Measurements from ENCODE around the gene EXOC6B.

The EXOC6B gene

GRCh38 chr2:72723769-72724370 is 102.0 kb downstream of the EXOC6B start:
- Histone ChIP-seq H3K27me3 (ENCODE audit: low read depth) (no peaks in the 10 kb centered on the region), H3K4me3 (no peak overlapping the region), H3K36me3 (replicated peaks) (no peaks in the 10 kb centered on the region), H3K9me3 (no peaks in the 10 kb centered on the region), H3K4me1 (peaks cover 6% of the 10 kb centered on the region; the same call in 1 of the 2 replicates)
- in situ Hi-C loops (cut with MboI; ENCODE audit: low sequenced_read_pairs) = no loop called here
- no peak for DNase-seq (ENCODE audit: low spot score in 2 of 2)

- Histone ChIP-seq H3K36me3 (replicated peaks) (no peaks in the 10 kb centered on the region), H3K27me3 (ENCODE audit: low read depth) (no peaks in the 10 kb centered on the region), H3K4me1 (peaks cover 6% of the 10 kb centered on the region; the same call in 1 of the 2 replicates), H3K9me3 (no peaks in the 10 kb centered on the region), H3K4me3 (no peak overlapping the region)
- no peak for DNase-seq (ENCODE audit: low spot score in 2 of 2)
- in situ Hi-C loops (cut with MboI; ENCODE audit: low sequenced_read_pairs) = no loop called here
Measured at GRCh38 chr2:72722492-72723070, 103.3 kb downstream of the EXOC6B start.

- in situ Hi-C loops (cut with MboI; ENCODE audit: low sequenced_read_pairs) = no loop called here
- Histone ChIP-seq H3K4me3 (no peak overlapping the region), H3K4me1 (peaks cover 3% of the 10 kb centered on the region; the same call in 1 of the 2 replicates), H3K27me3 (ENCODE audit: low read depth) (no peaks in the 10 kb centered on the region), H3K36me3 (replicated peaks) (no peaks in the 10 kb centered on the region), H3K9me3 (no peaks in the 10 kb centered on the region)
- DNase-seq (ENCODE audit: low spot score in 2 of 2) = no peak
Measured at GRCh38 chr2:72719416-72719815, 106.4 kb downstream of the EXOC6B start.

- Histone ChIP-seq H3K36me3 (replicated peaks) (no peaks in the 10 kb centered on the region), H3K4me1 (peaks cover 3% of the 10 kb centered on the region; the same call in 1 of the 2 replicates), H3K27me3 (ENCODE audit: low read depth) (no peaks in the 10 kb centered on the region), H3K9me3 (no peaks in the 10 kb centered on the region), H3K4me3 (no peak overlapping the region)
- no peak for DNase-seq (ENCODE audit: low spot score in 2 of 2)
- in situ Hi-C loops (cut with MboI; ENCODE audit: low sequenced_read_pairs) = no loop called here
Measured at GRCh38 chr2:72718876-72719275, 107.0 kb downstream of the EXOC6B start.

- Histone ChIP-seq H3K36me3 (replicated peaks) (no peaks in the 10 kb centered on the region), H3K4me1 (peaks cover 3% of the 10 kb centered on the region; the same call in 1 of the 2 replicates), H3K9me3 (no peaks in the 10 kb centered on the region), H3K4me3 (no peak overlapping the region), H3K27me3 (ENCODE audit: low read depth) (no peaks in the 10 kb centered on the region)
- in situ Hi-C loops (cut with MboI; ENCODE audit: low sequenced_read_pairs) = no loop called here
- no peak for DNase-seq (ENCODE audit: low spot score in 2 of 2)
Measured at GRCh38 chr2:72716601-72717000, 109.2 kb downstream of the EXOC6B start.

GRCh38 chr2:72713857-72714256 is 112.0 kb downstream of the EXOC6B start:
- Histone ChIP-seq H3K4me3 (no peak overlapping the region), H3K27me3 (ENCODE audit: low read depth) (no peaks in the 10 kb centered on the region), H3K36me3 (replicated peaks) (no peaks in the 10 kb centered on the region), H3K9me3 (no peaks in the 10 kb centered on the region), H3K4me1 (peaks cover 7% of the 10 kb centered on the region; the same call in 1 of the 2 replicates)
- in situ Hi-C loops (cut with MboI; ENCODE audit: low sequenced_read_pairs) = no loop called here
- DNase-seq (ENCODE audit: low spot score in 2 of 2) = no peak

- no peaks in the 10 kb centered on the region for H3K27me3 ChIP-seq (ENCODE audit: low read depth)
- no peak overlapping the region for H3K4me3 ChIP-seq
- DNase-seq (ENCODE audit: low spot score in 2 of 2) = no peak
- peaks cover 7% of the 10 kb centered on the region; the same call in 1 of the 2 replicates for H3K4me1 ChIP-seq
- no peaks in the 10 kb centered on the region for H3K9me3 ChIP-seq
- in situ Hi-C loops (cut with MboI; ENCODE audit: low sequenced_read_pairs) = no loop called here
- no peaks in the 10 kb centered on the region for H3K36me3 ChIP-seq (replicated peaks)
Measured at GRCh38 chr2:72712977-72713376, 112.9 kb downstream of the EXOC6B start.

- H3K36me3 ChIP-seq (replicated peaks) = no peaks in the 10 kb centered on the region
- in situ Hi-C loops (cut with MboI; ENCODE audit: low sequenced_read_pairs) = no loop called here
- H3K4me3 ChIP-seq = no peak overlapping the region
- H3K27me3 ChIP-seq (ENCODE audit: low read depth) = no peaks in the 10 kb centered on the region
- DNase-seq (ENCODE audit: low spot score in 2 of 2) = no peak
- H3K9me3 ChIP-seq = no peaks in the 10 kb centered on the region
- peaks cover 7% of the 10 kb centered on the region; the same call in 1 of the 2 replicates for H3K4me1 ChIP-seq
Measured at GRCh38 chr2:72712304-72712703, 113.5 kb downstream of the EXOC6B start.

GRCh38 chr2:72710418-72711152 is 115.2 kb downstream of the EXOC6B start:
- no peaks in the 10 kb centered on the region for H3K9me3 ChIP-seq
- no peak overlapping the region for H3K4me3 ChIP-seq
- no peaks in the 10 kb centered on the region for H3K27me3 ChIP-seq (ENCODE audit: low read depth)
- in situ Hi-C loops (cut with MboI; ENCODE audit: low sequenced_read_pairs) = no loop called here
- DNase-seq (ENCODE audit: low spot score in 2 of 2) = no peak
- H3K36me3 ChIP-seq (replicated peaks) = no peaks in the 10 kb centered on the region
- H3K4me1 ChIP-seq = peaks cover 7% of the 10 kb centered on the region; the same call in 1 of the 2 replicates

- peaks cover 7% of the 10 kb centered on the region; the same call in 1 of the 2 replicates for H3K4me1 ChIP-seq
- DNase-seq (ENCODE audit: low spot score in 2 of 2) = no peak
- H3K4me3 ChIP-seq = no peak overlapping the region
Measured at GRCh38 chr2:72708236-72708635, 117.6 kb downstream of the EXOC6B start.

GRCh38 chr2:72698300-72698699 is 127.5 kb downstream of the EXOC6B start:
- Histone ChIP-seq H3K36me3 (replicated peaks) (no peaks in the 10 kb centered on the region), H3K27me3 (ENCODE audit: low read depth) (no peaks in the 10 kb centered on the region), H3K4me1 (peaks cover 7% of the 10 kb centered on the region; the same call in 1 of the 2 replicates), H3K4me3 (no peak overlapping the region), H3K9me3 (no peaks in the 10 kb centered on the region)
- in situ Hi-C loops (cut with MboI; ENCODE audit: low sequenced_read_pairs) = no loop called here
- DNase-seq (ENCODE audit: low spot score in 2 of 2) = no peak

More at GRCh38 chr2:72708236-72708635, 117.6 kb downstream of the EXOC6B start:
- no peaks in the 10 kb centered on the region for H3K36me3 ChIP-seq (replicated peaks)
- H3K27me3 ChIP-seq (ENCODE audit: low read depth) = no peaks in the 10 kb centered on the region
- H3K9me3 ChIP-seq = no peaks in the 10 kb centered on the region
- in situ Hi-C loops (cut with MboI; ENCODE audit: low sequenced_read_pairs) = no loop called here

- Histone ChIP-seq H3K4me3 (no peak overlapping the region), H3K9me3 (no peaks in the 10 kb centered on the region), H3K36me3 (replicated peaks) (no peaks in the 10 kb centered on the region), H3K27me3 (ENCODE audit: low read depth) (no peaks in the 10 kb centered on the region), H3K4me1 (peaks cover 7% of the 10 kb centered on the region; the same call in 1 of the 2 replicates)
- DNase-seq (ENCODE audit: low spot score in 2 of 2) = no peak
- in situ Hi-C loops (cut with MboI; ENCODE audit: low sequenced_read_pairs) = no loop called here
Measured at GRCh38 chr2:72696559-72696958, 129.3 kb downstream of the EXOC6B start.

GRCh38 chr2:72695676-72696075 is 130.2 kb downstream of the EXOC6B start:
- Histone ChIP-seq H3K4me3 (no peak overlapping the region), H3K4me1 (peaks cover 7% of the 10 kb centered on the region; the same call in 1 of the 2 replicates), H3K9me3 (no peaks in the 10 kb centered on the region), H3K36me3 (replicated peaks) (no peaks in the 10 kb centered on the region), H3K27me3 (ENCODE audit: low read depth) (no peaks in the 10 kb centered on the region)
- in situ Hi-C loops (cut with MboI; ENCODE audit: low sequenced_read_pairs) = no loop called here
- DNase-seq (ENCODE audit: low spot score in 2 of 2) = no peak

All from HAP-1 (cell line).